ENCODE results near the gene SNX20.

The SNX20 gene

GRCh38 chr16:50697421-50697715 is 16.3 kb upstream of the SNX20 start:
- ChIA-PET POLR2A (interaction anchor here (1.2 to 1.6 kb wide), 2 partner anchors 10 to 44 kb away, joined by 5 to 6 read pairs; partner anchors contain the start of gene CYLD), CTCF (interaction anchor here (1.1 to 3.9 kb wide), 7 partner anchors 11 to 370 kb away, joined by 3 to 22 read pairs (median 4); partner anchors contain the start of gene SNX20)
- DNase-seq (ENCODE audit: extremely low spot score) = no peak
- no peak for TF ChIP-seq CTCF (IDR thresholded peaks at IDR 0.05; ENCODE audit: control extremely low read depth, extremely low read depth, low read depth, missing control alignments)

GRCh38 chr16:50696575-50697420 is 15.7 kb upstream of the SNX20 start:
- POLR2A ChIA-PET = interaction anchor here (0.6 to 1.6 kb wide), 3 partner anchors 10 to 48 kb away, joined by 5 to 8 read pairs (median 6); partner anchors contain the start of gene CYLD
- peak; percentile 85 for DNase-seq (ENCODE audit: extremely low spot score)
- CTCF ChIA-PET = interaction anchor here (0.9 to 3.9 kb wide), 13 partner anchors 10 to 370 kb away, joined by 3 to 22 read pairs (median 4); no protein-coding TSS in a partner anchor
- TF ChIP-seq CTCF (IDR thresholded peaks at IDR 0.05; ENCODE audit: control extremely low read depth, extremely low read depth, low read depth, missing control alignments) = no peak

GRCh38 chr16:50696126-50696525 is 15.0 kb upstream of the SNX20 start:
- DNase-seq (ENCODE audit: extremely low spot score) = no peak
- POLR2A ChIA-PET = interaction anchor here (1.6 kb wide), 1 partner anchor 9 kb away, joined by 6 read pairs; no protein-coding TSS in a partner anchor
- CTCF ChIA-PET = interaction anchor here (0.9 to 3.9 kb wide), 11 partner anchors 10 to 111 kb away, joined by 3 to 22 read pairs (median 4); no protein-coding TSS in a partner anchor
- no peak for TF ChIP-seq CTCF (IDR thresholded peaks at IDR 0.05; ENCODE audit: control extremely low read depth, extremely low read depth, low read depth, missing control alignments)

- TF ChIP-seq CTCF (IDR thresholded peaks at IDR 0.05; ENCODE audit: control extremely low read depth, extremely low read depth, low read depth, missing control alignments) = no peak
- POLR2A ChIA-PET = no interaction called here
- no peak for DNase-seq (ENCODE audit: extremely low spot score)
- CTCF ChIA-PET = interaction anchor here (0.7 to 3.9 kb wide), 12 partner anchors 9 to 111 kb away, joined by 3 to 22 read pairs (median 4); partner anchors contain the start of gene SNX20
Measured at GRCh38 chr16:50695017-50696000, 14.2 kb upstream of the SNX20 start.

GRCh38 chr16:50694206-50694605 is 13.1 kb upstream of the SNX20 start:
- DNase-seq (ENCODE audit: extremely low spot score) = peak; percentile 62
- TF ChIP-seq CTCF (IDR thresholded peaks at IDR 0.05; ENCODE audit: control extremely low read depth, extremely low read depth, low read depth, missing control alignments) = no peak
- ChIA-PET CTCF (interaction anchor here (0.9 to 1.9 kb wide), 4 partner anchors 13 to 42 kb away, joined by 3 to 8 read pairs (median 3); partner anchors contain the start of gene SNX20), POLR2A (interaction anchor here (0.5 kb wide), 1 partner anchor 527 kb away, joined by 3 read pairs; no protein-coding TSS in a partner anchor)

Data from GM10248 (cell line).